ENCODE measurements around the gene CDKN3. TPM values are rescaled to one million over a fixed set of nuclear protein-coding genes. Genes with fewer than 3 reads are reported as not detected.

CDKN3 gene
- total RNA-seq, 1 experiment from 2014 or later: 62.5 TPM

GRCh38 chr14:54356172-54356571 lies 40.6 kb upstream of the CDKN3 start:
- ChIA-PET CTCF (interaction anchor here (1.4 kb wide), 1 partner anchor 8 kb away, joined by 13 read pairs; no protein-coding TSS in a partner anchor), RAD21 (ENCODE audit: low non-redundant PET in 1 of 2, low total read pairs in 2 of 2, uncharacterized antibody in 2 of 2, unreplicated experiment in 2 of 2) (no interaction called here), POLR2A (interaction anchor here (1.4 kb wide), 1 partner anchor 11 kb away, joined by 3 read pairs; no protein-coding TSS in a partner anchor)
- no peaks in the 10 kb centered on the region for H3K79me2 ChIP-seq (ENCODE audit: insufficient read depth, low read length)
- no peak overlapping the region for H3K27ac ChIP-seq (ENCODE audit: low read depth, low read length)
- H4K20me1 ChIP-seq (ENCODE audit: insufficient read depth): no peaks in the 10 kb centered on the region
- no peaks in the 10 kb centered on the region for H3K9me3 ChIP-seq (ENCODE audit: control insufficient read depth in 1 of 2, insufficient read depth in 1 of 2, low read depth in 1 of 2, low read length in 2 of 2)
- BruUV-seq (replicated peaks): no TSS peak
- TF ChIP-seq POLR2AphosphoS5 (IDR thresholded peaks at IDR 0.05; ENCODE audit: low read depth, low read length) (no peak), JUND (IDR thresholded peaks at IDR 0.05) (no peak), SIN3A (IDR thresholded peaks at IDR 0.05; ENCODE audit: low read depth) (no peak)
- peak; percentile 30; the same call in 1 of the 2 replicates for ATAC-seq
- H3K4me1 ChIP-seq (ENCODE audit: control insufficient read depth in 1 of 2, insufficient read depth in 2 of 2, low read length in 2 of 2): peaks cover 0 to 7% of the 10 kb centered on the region in 2 experiments; a peak in 1 of 4 replicates
- peak overlapping the region; percentile 31 for H2AFZ ChIP-seq (ENCODE audit: low read depth, low read length, poor library complexity, severe bottlenecking)
- H3K27me3 ChIP-seq (ENCODE audit: insufficient read depth, low read length): no peaks in the 10 kb centered on the region
- no peak for DNase-seq (ENCODE audit: low read depth, low spot score)
- no peak overlapping the region for H3K4me2 ChIP-seq (ENCODE audit: low read length)
- intact Hi-C loops (cut with micrococcal nuclease): no loop called here
- no peak overlapping the region for H3K4me3 ChIP-seq (replicated peaks in 1 of 2; ENCODE audit: low read depth in 1 of 2, low read length in 2 of 2)
- no peaks in the 10 kb centered on the region for H3K36me3 ChIP-seq (ENCODE audit: control insufficient read depth in 1 of 2, insufficient read depth in 2 of 2, low read length in 2 of 2)
- H3K9me2 ChIP-seq (ENCODE audit: insufficient read depth): no peaks in the 10 kb centered on the region
- no peak overlapping the region for H3K9ac ChIP-seq (ENCODE audit: low read length)

- no peaks in the 10 kb centered on the region for H3K27me3 ChIP-seq (ENCODE audit: insufficient read depth, low read length)
- H3K36me3 ChIP-seq (ENCODE audit: control insufficient read depth in 1 of 2, insufficient read depth in 2 of 2, low read length in 2 of 2): no peaks in the 10 kb centered on the region
- no peaks in the 10 kb centered on the region for H3K79me2 ChIP-seq (ENCODE audit: insufficient read depth, low read length)
- no peaks in the 10 kb centered on the region for H4K20me1 ChIP-seq (ENCODE audit: insufficient read depth)
- TF ChIP-seq EZH2phosphoT487 (IDR thresholded peaks at IDR 0.05; ENCODE audit: borderline replicate concordance): no peak
- TF ChIP-seq REST (IDR thresholded peaks at IDR 0.05; ENCODE audit: low read depth): no peak
- TF ChIP-seq TCF7L2 (IDR thresholded peaks at IDR 0.05; ENCODE audit: borderline replicate concordance, extremely low read depth, insufficient read depth, insufficient read length): no peak
- TF ChIP-seq ZFX (IDR thresholded peaks at IDR 0.05): no peak
- TF ChIP-seq ELF1 (IDR thresholded peaks at IDR 0.05; ENCODE audit: borderline replicate concordance, low read depth): no peak
- TF ChIP-seq YY1 (IDR thresholded peaks at IDR 0.05; ENCODE audit: extremely low read depth, insufficient replicate concordance, low read depth, low read length): no peak
- ChIA-PET RAD21 (ENCODE audit: low non-redundant PET in 1 of 2, low total read pairs in 2 of 2, uncharacterized antibody in 2 of 2, unreplicated experiment in 2 of 2) (no interaction called here), POLR2A (no interaction called here), CTCF (no interaction called here)
- H3K4me3 ChIP-seq (replicated peaks in 1 of 2; ENCODE audit: low read depth in 1 of 2, low read length in 2 of 2): no peak overlapping the region
- no TSS peak for BruUV-seq (replicated peaks)
- no peak overlapping the region for H3K27ac ChIP-seq (ENCODE audit: low read depth, low read length)
- no peak overlapping the region for H3K9ac ChIP-seq (ENCODE audit: low read length)
- H3K4me2 ChIP-seq (ENCODE audit: low read length): no peak overlapping the region
- ATAC-seq: no peak
- no peaks in the 10 kb centered on the region for H3K9me2 ChIP-seq (ENCODE audit: insufficient read depth)
- H3K4me1 ChIP-seq (ENCODE audit: control insufficient read depth in 1 of 2, insufficient read depth in 2 of 2, low read length in 2 of 2): peaks cover 0 to 7% of the 10 kb centered on the region in 2 experiments; a peak in 1 of 4 replicates
- H3K9me3 ChIP-seq (ENCODE audit: control insufficient read depth in 1 of 2, insufficient read depth in 1 of 2, low read depth in 1 of 2, low read length in 2 of 2): no peaks in the 10 kb centered on the region
- DNase-seq (ENCODE audit: low read depth, low spot score): no peak
- no peak overlapping the region for H2AFZ ChIP-seq (ENCODE audit: low read depth, low read length, poor library complexity, severe bottlenecking)
- intact Hi-C loops (cut with micrococcal nuclease): no loop called here
Observed at GRCh38 chr14:54360667-54361066, 36.1 kb upstream of the CDKN3 start.
